OCI-LY1 (cell line): ENCODE results near the gene TRIO.

Experiments used
- H2AFZ ChIP-seq: fragments of 200-600 bp; sonication (generic), shearing (Covaris generic); 2 replicates; pipeline ENCODE4 v1.6.0; 2014; ENCODE audit warnings: antibody characterized with exemption, mild to moderate bottlenecking, low read length
- H3F3A ChIP-seq: fragments of 200-600 bp; sonication (generic), shearing (Covaris generic); 2 replicates; pipeline ENCODE4 v1.6.0; 2014; ENCODE audit warnings: mild to moderate bottlenecking, antibody characterized with exemption, low read length, moderate library complexity; ENCODE audit not compliant: insufficient read depth
- H3K27ac ChIP-seq: fragments of 200-600 bp; sonication (generic); 2 replicates; pipeline ENCODE4 v1.5.1; 2014; ENCODE audit warnings: low read length, mixed run types, mild to moderate bottlenecking, low read depth; ENCODE audit not compliant: poor library complexity, severe bottlenecking
- H3K27me3 ChIP-seq: fragments of 200-600 bp; sonication (generic); 2 replicates; pipeline ENCODE4 v1.6.0; 2014; ENCODE audit warnings: antibody characterized with exemption, mild to moderate bottlenecking, low read length, moderate library complexity; ENCODE audit not compliant: insufficient read depth
- H3K36me3 ChIP-seq: fragments of 200-600 bp; sonication (generic); 2 replicates; pipeline ENCODE4 v1.6.1; 2014; ENCODE audit warnings: mild to moderate bottlenecking, antibody characterized with exemption, low read length, moderate library complexity, mixed read lengths; ENCODE audit not compliant: insufficient read depth
- H3K4me1 ChIP-seq: fragments of 200-600 bp; sonication (generic); 2 replicates; pipeline ENCODE4 v1.5.1; 2014; ENCODE audit warnings: mild to moderate bottlenecking, low read length, moderate library complexity; ENCODE audit not compliant: insufficient read depth, severe bottlenecking
- H3K4me2 ChIP-seq: fragments of 200-600 bp; sonication (generic), shearing (Covaris generic); 2 replicates; pipeline ENCODE4 v1.6.1; 2014; ENCODE audit warnings: low read length
- H3K4me3 ChIP-seq: fragments of 200-600 bp; sonication (generic); 2 replicates; pipeline ENCODE4 v1.5.1; 2014; ENCODE audit warnings: low read length, low read depth, mild to moderate bottlenecking, mixed read lengths; ENCODE audit not compliant: poor library complexity, severe bottlenecking
- H3K79me2 ChIP-seq: fragments of 200-600 bp; shearing (Covaris generic); 2 replicates; pipeline ENCODE4 v1.6.1; 2016; ENCODE audit warnings: mixed run types, low read length, mixed read lengths; ENCODE audit not compliant: insufficient read depth
- H3K9ac ChIP-seq: fragments of 200-600 bp; sonication (generic), shearing (Covaris generic); 2 replicates; pipeline ENCODE4 v1.6.1; 2014; ENCODE audit warnings: mild to moderate bottlenecking, low read length, mixed read lengths
- H3K9me2 ChIP-seq: fragments of 200-600 bp; sonication (generic), shearing (Covaris generic); 2 replicates; pipeline ENCODE4 v1.6.1; 2014; ENCODE audit warnings: low read depth, mild to moderate bottlenecking, low read length, mixed read lengths
- H3K9me3 ChIP-seq: fragments of 200-600 bp; shearing (Covaris generic); 2 replicates; pipeline ENCODE4 v1.6.1; 2014; ENCODE audit warnings: low read length, mixed read lengths
- H4K20me1 ChIP-seq: fragments of 200-600 bp; sonication (generic), shearing (Covaris generic); 2 replicates; pipeline ENCODE4 v1.6.0; 2016; ENCODE audit warnings: mild to moderate bottlenecking, low read length; ENCODE audit not compliant: insufficient read depth
- EZH2 ChIP-seq: fragments of 200-600 bp; sonication (generic), shearing (Covaris generic); IDR thresholded peaks from 2 replicates; pipeline ENCODE4 v1.8.0; 2017; ENCODE audit warnings: borderline replicate concordance, mixed run types, mild to moderate bottlenecking, antibody characterized with exemption, low read length, moderate library complexity, mixed read lengths
- TF ChIP-seq, protein P1 (sequence below): fragments of 200-600 bp; sonication (generic), shearing (Covaris generic); IDR thresholded peaks from 2 replicates; pipeline ENCODE4 v1.5.1; 2017; ENCODE audit warnings: mild to moderate bottlenecking, antibody characterized with exemption, low read length, moderate library complexity, mixed read lengths

The TRIO gene

DNA sequence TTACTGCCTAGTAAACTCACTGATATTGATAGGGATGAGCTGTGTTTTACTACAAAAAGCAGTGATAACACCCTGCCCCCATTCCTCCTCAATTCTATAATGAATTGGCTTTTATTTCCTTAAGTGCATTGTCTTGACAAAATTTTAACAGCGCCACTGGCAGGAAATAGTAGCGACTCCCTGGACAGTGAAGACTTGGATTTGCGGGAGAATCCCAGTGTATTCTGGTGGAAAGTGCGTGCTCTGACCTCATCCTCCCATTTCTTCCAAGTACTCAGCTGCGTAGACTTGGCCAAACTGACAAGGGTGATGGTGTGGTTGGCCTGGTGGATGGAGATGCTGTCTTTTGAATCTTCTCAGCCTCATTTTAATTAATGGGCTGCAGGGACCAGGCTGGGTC lies 5.3 kb downstream of the TRIO start:
- Histone ChIP-seq H3K4me2 (no peak overlapping the region), H3K79me2 (no peaks in the 10 kb centered on the region), H3F3A (no peaks in the 10 kb centered on the region), H3K9me3 (no peaks in the 10 kb centered on the region), H3K9me2 (no peaks in the 10 kb centered on the region), H3K4me3 (no peak overlapping the region), H3K36me3 (no peaks in the 10 kb centered on the region), H3K9ac (no peak overlapping the region), H4K20me1 (no peaks in the 10 kb centered on the region), H3K4me1 (no peaks in the 10 kb centered on the region), H2AFZ (no peak overlapping the region), H3K27ac (no peak overlapping the region), H3K27me3 (no peaks in the 10 kb centered on the region)
- TF ChIP-seq EZH2 = no peak

DNA sequence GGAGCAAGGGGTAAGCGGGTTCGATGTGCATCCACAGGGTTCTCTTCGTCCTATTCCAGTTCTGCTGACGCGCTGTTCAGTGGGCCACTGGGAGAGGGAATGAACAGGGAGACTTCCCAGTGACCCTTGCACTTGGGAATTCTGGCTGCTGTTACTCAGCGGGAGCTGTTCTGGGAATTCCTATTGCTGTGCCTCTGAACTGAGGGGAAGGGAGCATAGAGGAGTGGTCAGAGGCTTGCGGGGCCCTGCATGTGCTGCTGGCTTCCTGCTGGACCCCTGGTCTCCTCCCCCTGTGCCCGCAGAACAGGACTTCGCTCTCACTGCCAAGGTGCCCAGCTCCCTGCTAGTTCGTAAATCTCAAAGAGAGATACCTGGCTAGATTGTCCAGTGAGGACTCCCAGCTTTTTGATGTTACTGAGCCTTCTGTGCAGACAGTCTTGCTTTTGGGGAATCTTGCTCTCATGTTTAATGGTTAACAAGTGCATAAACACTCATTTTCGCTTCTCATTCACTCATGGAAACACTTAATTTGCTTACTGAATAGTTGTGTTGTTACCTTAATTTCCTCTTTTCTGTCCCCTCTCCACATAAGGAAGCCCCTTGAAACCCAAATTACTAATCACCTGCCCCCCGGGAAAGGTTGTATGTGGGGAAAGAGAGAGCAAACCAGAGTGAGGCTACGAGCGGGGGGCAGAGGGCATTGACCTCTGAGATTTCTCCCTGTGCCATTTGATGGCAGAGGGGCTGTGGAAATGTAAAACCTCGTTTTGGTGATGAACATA lies 5.9 kb downstream of the TRIO start:
- TF ChIP-seq EZH2 = no peak
- TF ChIP-seq, protein P1, sequence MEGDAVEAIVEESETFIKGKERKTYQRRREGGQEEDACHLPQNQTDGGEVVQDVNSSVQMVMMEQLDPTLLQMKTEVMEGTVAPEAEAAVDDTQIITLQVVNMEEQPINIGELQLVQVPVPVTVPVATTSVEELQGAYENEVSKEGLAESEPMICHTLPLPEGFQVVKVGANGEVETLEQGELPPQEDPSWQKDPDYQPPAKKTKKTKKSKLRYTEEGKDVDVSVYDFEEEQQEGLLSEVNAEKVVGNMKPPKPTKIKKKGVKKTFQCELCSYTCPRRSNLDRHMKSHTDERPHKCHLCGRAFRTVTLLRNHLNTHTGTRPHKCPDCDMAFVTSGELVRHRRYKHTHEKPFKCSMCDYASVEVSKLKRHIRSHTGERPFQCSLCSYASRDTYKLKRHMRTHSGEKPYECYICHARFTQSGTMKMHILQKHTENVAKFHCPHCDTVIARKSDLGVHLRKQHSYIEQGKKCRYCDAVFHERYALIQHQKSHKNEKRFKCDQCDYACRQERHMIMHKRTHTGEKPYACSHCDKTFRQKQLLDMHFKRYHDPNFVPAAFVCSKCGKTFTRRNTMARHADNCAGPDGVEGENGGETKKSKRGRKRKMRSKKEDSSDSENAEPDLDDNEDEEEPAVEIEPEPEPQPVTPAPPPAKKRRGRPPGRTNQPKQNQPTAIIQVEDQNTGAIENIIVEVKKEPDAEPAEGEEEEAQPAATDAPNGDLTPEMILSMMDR = no peak
- Histone ChIP-seq H3F3A (no peaks in the 10 kb centered on the region), H3K4me2 (no peak overlapping the region), H3K9ac (no peak overlapping the region), H3K4me3 (no peak overlapping the region), H2AFZ (no peak overlapping the region), H3K27ac (no peak overlapping the region), H3K4me1 (no peaks in the 10 kb centered on the region), H3K9me3 (no peaks in the 10 kb centered on the region), H3K9me2 (no peaks in the 10 kb centered on the region), H3K79me2 (no peaks in the 10 kb centered on the region), H3K27me3 (no peaks in the 10 kb centered on the region), H4K20me1 (no peaks in the 10 kb centered on the region), H3K36me3 (no peaks in the 10 kb centered on the region)

DNA sequence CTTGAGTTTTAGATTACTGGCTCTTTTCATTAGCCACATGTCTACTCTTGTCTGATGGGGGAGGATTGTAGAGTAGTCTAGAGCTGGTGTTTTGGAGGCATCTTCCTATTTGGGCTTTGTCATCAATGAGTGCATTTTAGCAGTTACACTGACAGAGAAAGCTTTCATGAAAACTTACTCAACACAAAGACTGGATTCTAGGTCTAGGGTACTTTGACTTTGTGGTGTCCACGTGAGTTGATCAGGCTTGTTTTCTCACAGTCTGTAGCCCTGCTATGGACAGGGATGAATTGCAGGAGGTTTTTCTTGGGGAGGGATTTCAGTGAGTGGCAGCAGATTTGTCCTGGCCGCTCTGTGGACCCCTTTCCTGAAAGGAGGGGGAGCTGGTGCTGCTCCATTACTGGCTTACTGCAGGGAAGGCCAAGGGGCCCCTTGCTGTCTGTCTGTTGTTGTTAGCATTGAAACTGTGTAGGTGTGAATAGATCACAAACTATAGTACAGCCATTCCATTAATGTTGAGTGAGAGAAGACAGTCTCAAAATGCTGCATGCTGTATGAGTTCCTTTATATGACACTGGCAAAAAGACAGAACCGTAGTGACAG lies 6.6 kb downstream of the TRIO start:
- Histone ChIP-seq H3K27ac (no peak overlapping the region), H3K79me2 (no peaks in the 10 kb centered on the region), H3F3A (no peaks in the 10 kb centered on the region), H2AFZ (no peak overlapping the region), H3K27me3 (no peaks in the 10 kb centered on the region), H3K4me3 (no peak overlapping the region), H3K4me2 (no peak overlapping the region), H3K9ac (no peak overlapping the region), H3K4me1 (no peaks in the 10 kb centered on the region), H3K36me3 (no peaks in the 10 kb centered on the region), H3K9me3 (no peaks in the 10 kb centered on the region), H3K9me2 (no peaks in the 10 kb centered on the region), H4K20me1 (no peaks in the 10 kb centered on the region)
- TF ChIP-seq EZH2 = no peak
- TF ChIP-seq, protein P1 = no peak
